GM19452 (cell line): ENCODE data around the gene OAT.
"Not testable (repeated sequence)": the region's sequence is repeated elsewhere in the genome, so short reads cannot be mapped to it uniquely, and the experiment has no call there.

Experiments used
- ATAC-seq: cut with Tn5 transposase; IDR thresholded peaks from one replicate; pipeline ENCODE4 v1.9.1; 2021; ENCODE audit not compliant: unreplicated experiment

OAT gene

DNA sequence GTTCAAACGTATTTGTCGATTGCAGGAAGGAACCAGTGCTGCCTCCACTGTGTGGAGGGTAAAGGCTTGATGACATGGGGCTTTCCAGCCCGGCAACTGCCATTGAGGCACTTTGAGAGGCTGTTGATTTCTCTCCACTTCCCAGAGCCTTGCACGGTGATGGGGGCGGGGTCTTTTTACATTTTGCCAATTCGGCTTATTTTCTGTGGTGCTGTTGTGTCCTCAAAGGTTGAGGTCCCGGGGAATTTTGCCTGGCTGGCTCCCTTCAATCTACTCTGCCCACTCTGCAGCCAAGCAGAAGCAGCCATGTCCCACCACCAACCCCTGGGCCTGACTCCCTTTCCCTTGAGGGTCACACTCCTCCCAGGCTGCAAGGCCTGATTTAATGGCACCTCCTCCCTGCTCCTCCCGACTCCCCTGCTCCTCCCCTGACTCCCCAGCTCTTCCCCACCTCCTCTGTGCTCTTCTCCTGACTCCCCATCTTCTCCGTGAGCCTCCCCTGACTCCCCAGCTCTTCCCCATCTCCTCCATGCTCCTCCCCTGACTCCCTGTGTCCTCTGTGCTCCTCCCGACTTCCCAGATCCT is 39.0 kb downstream of the OAT start:
- ATAC-seq = no peak

DNA sequence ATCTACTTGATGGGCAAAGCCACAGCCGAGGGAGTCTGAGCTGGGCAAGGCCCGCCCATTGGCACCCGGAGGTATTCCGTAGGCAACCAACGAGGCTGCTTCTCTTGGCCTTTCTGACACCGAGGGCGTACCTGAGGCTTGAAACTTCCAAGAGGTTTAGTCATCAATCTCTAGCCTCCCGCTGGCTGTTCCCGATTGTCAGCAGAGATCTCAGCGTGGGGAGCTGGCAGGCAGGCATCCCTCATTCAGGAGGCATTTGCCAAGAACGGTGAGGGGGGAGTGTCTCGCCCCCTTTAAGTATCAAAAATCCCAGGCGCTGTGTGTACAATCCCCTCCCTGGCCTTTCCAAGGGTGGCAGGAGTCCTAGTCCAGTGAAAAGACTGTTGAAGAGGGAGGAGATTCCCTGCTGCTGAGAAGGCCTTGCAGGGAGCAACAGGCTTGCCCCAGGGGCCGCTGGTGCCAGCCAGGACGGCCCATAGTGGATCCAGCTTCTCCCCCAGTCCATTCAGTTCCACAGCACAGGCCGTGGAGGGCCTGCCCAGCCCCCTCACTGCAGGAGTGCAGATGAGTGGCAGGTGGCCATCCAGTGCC is 39.7 kb downstream of the OAT start:
- no peak for ATAC-seq

DNA sequence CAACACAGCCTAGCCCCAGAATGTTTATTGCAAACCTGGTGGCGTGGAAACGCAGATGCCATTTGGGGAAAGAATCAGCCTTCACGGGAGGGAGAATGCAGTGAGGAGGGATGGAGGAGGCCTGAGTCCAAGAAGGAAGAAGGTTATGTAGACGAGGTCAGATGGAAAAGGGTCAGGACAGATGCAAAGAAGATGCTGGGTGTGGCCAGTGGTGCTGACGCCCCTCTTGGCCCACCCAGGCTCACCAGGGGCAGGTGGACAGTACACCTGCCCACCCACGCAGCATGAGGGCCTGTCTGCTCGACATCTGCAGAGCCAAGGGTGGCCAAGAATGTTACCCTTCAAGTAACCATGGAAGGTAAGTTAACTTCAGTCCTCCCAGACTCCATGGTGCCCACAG is 40.5 kb downstream of the OAT start:
- ATAC-seq = no peak

- ATAC-seq = no peak
Observed at GRCh38 chr10:124377101-124377500, 41.6 kb downstream of the OAT start.

DNA sequence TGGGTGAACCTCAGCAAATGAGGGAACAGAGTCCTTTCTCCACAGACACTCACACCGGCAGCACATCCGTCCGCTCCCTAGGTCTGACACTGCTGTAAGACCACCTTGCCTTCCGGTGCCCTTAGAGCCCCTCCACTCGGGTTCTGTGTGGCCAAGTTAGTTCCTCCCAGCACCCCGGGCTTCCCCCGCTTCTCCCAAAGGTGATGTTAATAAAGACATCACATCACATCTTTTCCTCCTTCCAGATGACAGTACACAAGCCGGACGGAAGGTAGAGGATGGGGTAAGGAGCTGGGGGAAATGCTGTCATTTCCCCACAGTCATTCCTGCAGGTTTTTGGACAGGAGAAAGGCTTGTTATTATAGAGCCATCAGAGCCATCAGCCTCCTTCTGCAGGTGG is 42.3 kb downstream of the OAT start:
- no peak for ATAC-seq

GRCh38 chr10:124375691-124376090 is 43.0 kb downstream of the OAT start:
- ATAC-seq = no peak

DNA sequence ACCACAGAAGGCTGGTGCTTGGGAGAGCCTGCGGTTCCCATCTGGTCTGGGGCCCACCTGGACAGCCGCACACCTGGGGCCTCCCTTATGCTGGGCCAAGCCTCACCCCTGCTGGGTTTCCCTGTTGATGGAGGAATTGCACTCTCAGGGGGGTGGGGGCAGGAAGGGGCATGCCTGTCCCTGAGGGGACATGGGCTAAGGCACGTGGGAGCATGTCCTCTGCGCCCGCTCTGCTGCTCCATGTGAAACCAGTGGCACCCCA is 43.4 kb downstream of the OAT start:
- no peak for ATAC-seq

- ATAC-seq = no peak
Observed at GRCh38 chr10:124374535-124375352, 44.0 kb downstream of the OAT start.

DNA sequence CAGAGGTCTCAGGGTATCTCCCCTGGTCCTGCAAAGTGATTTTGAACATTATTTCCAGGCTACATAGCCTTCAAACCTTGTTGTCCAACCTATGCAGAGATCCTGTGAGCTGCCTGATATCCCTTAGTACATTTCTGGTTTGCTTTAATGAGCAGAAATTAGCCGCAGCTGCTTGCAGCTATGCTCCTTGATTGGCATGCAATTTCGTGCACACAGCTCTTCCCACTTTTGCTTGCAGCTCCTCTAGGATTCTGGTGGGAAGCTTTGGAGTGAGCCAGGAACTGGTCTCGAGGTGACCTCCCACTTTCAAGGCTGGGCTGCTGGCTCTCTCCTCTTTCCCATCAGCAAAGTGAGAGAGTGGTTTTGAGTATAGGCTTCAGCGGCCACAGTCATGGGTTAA is 45.8 kb downstream of the OAT start:
- ATAC-seq = no peak

DNA sequence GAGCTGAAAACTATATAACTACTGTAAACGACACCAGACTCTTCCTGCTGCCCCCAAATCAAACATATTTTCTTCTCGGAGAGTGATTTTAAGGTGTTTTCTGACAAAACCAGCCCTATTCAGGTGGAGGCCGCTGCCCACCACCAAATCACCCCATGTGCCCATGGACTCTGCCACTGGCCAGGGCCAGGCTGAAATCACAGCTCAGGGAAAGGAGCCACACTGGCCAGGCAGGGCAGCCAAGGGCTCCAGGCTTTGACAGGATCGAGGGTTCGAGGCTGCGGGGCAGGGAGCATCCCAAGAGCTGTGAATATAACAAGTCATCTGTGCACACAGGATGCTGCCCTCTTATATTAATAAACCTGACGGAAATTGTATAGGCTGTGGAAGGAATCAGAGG is 48.3 kb downstream of the OAT start:
- ATAC-seq = no peak

- no peak for ATAC-seq
Observed at GRCh38 chr10:124369986-124370385, 48.7 kb downstream of the OAT start.

GRCh38 chr10:124369533-124369932 is 49.2 kb downstream of the OAT start:
- not testable (repeated sequence) for ATAC-seq

- no peak for ATAC-seq
Observed at GRCh38 chr10:124369066-124369465, 49.7 kb downstream of the OAT start.

GRCh38 chr10:124367936-124368335 is 50.8 kb downstream of the OAT start:
- ATAC-seq = no peak

GRCh38 chr10:124367414-124367813 is 51.3 kb downstream of the OAT start:
- no peak for ATAC-seq

DNA sequence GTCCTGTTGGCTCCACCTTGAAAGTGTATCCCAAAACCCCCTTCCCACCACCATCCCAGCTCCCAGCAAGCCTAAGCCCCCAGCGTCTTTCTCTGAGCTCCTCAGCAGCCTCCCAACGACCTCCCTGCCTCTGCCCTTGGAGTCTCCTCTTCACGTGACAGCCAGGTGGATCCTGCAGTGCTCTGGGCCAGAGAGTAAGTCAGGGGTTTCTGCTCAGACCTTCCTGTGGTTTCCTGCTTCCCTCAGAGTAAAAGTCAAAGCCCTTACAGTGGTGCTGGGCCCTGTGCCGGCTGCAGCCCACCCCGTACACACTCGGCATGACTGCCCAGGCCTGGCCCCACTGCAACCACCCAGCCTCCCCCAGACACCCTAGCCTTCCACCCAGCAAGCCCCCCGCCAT is 51.9 kb downstream of the OAT start:
- ATAC-seq = no peak

DNA sequence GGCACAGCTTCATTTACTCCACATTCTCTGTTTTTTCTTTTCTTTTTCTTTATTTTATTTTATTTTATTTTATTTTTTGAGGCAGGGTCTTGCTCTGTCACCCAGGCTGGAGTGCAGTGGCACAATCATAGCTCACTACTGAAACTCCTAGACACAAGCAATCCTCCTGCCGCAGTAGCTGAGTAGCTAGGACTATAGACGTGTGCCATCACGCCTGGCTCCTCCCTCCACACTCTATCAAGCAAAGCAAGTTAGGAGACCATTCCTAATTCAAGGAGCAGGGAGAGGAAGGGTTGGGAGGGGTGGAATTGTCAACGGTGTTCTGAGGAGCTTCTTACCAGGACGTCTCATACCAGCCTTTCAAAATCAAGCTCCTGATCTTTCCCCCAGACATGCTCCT is 52.4 kb downstream of the OAT start:
- ATAC-seq = no peak

- no peak for ATAC-seq
Observed at GRCh38 chr10:124364674-124365073, 54.0 kb downstream of the OAT start.

DNA sequence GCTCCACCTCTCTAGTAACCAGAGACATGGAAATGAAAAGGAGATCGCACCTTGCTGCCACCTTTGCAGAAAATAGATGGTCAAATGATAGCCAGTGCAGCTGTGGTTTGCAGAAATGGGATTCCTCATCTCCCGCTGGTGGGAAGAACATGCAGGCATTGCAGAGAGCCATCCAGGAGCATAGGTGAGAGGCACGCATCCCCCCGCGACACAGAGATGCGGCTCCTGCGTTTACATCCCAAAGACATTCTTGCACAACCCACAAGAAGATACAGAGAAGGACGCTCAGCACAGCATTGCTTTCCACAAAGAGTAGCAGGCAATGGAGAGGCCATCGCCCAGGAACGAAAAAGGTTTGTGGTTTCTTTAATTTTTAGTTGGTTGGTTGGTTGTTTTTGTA is 56.2 kb downstream of the OAT start:
- ATAC-seq = no peak

- ATAC-seq = no peak
Observed at GRCh38 chr10:124359336-124359832, 59.3 kb downstream of the OAT start.

DNA sequence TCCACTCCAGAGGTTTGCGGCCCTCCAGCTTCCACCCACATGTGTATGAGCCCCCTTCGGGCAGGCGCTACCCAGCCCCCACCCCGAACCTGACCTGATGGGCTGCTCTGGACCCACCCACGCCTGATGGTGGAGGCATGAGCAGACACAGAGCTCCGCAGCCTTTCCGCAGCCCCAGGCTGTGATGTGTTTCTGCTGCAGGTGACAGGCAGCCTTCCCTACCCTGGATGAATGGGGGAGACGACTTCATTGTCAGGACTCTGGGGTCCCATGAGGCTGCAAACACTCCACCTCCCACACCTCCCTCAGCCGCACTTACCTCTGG is 61.2 kb downstream of the OAT start:
- ATAC-seq = no peak

DNA sequence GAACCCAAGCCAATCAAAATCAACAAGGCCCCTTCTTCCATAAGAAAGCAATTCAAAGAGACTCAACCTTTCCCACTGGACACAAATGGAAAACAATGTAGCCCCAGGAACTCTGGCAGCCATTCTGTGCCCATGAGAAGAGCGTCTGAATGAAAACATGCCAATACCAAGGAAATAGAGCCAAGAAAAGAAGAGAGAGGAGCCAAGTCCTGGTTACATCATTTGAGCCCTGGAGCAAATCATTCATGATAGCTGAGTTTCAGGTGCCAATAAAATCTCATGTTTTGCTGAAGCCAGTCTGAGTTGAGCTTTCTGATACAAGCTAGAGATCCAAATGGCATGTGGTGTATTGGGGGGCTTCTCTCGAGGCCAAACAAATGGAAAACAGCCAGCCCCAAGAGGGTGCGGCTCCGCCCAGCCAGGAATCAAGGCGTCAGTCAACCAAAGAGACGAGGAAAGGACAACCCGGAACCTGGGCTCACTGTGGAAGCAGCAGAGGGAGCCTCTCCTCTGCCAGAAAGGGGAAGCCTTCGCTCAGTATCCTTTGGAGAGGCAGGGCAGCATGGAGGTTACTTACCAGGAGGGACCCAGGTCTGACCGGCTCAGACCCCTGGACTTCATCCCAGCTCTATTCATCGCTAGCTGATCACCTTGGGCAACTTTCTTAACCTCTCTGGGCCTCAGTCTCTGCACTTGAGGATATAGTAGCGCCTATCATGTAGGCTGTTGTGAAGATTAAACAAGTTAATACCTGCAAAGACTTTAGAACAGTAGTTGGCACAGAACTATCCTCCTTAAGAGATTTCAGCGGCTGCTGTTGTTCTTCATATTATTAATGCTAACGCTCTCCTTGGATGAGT is 61.8 kb downstream of the OAT start:
- ATAC-seq = no peak
